ENCODE data around the gene UNC119.

GRCh38 chr17:28534740-28535375 lies 17.6 kb downstream of the UNC119 start:
- TF ChIP-seq CTCF (IDR thresholded peaks at IDR 0.05), result no peak
- TF ChIP-seq MAX (IDR thresholded peaks at IDR 0.05), result no peak
- no peak for TF ChIP-seq CEBPB (IDR thresholded peaks at IDR 0.05)
- no peak for TF ChIP-seq PBX3 (IDR thresholded peaks at IDR 0.05)
- no peak for TF ChIP-seq HDAC2 (IDR thresholded peaks at IDR 0.05)
- TF ChIP-seq RAD21 (conservative IDR thresholded peaks at IDR 0.05 in 1 of 2, IDR thresholded peaks at IDR 0.05 in 1 of 2), result no peak
- no peak for TF ChIP-seq E2F6 (IDR thresholded peaks at IDR 0.05; ENCODE audit: borderline replicate concordance, low read depth)
- TF ChIP-seq POLR2A (IDR thresholded peaks at IDR 0.05; ENCODE audit: low read length), result no peak
- no peak for TF ChIP-seq MYC (IDR thresholded peaks at IDR 0.05; ENCODE audit: borderline replicate concordance, low read length)
- TF ChIP-seq ZSCAN20 (CRISPR knock-in tag; IDR thresholded peaks at IDR 0.05), result no peak
- TF ChIP-seq BHLHE40 (IDR thresholded peaks at IDR 0.05; ENCODE audit: low read depth, low read length), result no peak
